ENCODE measurements around the gene DDX23.

GRCh38 chr12:48868451-48868850 lies 16.5 kb upstream of the DDX23 start:
- TF ChIP-seq EZH2 (IDR thresholded peaks at IDR 0.05) = no peak
- no peak for TF ChIP-seq POLR2AphosphoS5 (IDR thresholded peaks at IDR 0.05; ENCODE audit: borderline replicate concordance, low read depth, low read length)
